ENCODE measurements around the gene BZW1. TPM values are rescaled to one million over a fixed set of nuclear protein-coding genes. Genes with fewer than 3 reads are reported as not detected.

The BZW1 gene
- total RNA-seq, 1 experiment from 2014 or later: 454 TPM

GRCh38 chr2:200820573-200821234 lies 9.0 kb downstream of the BZW1 start:
- no peaks in the 10 kb centered on the region for H3K9me2 ChIP-seq (ENCODE audit: insufficient read depth)
- no peak overlapping the region for H3K9ac ChIP-seq (ENCODE audit: low read length)
- CTCF ChIA-PET: no interaction called here
- H3K4me3 ChIP-seq (replicated peaks in 1 of 2; ENCODE audit: low read depth in 1 of 2, low read length in 2 of 2): no peak overlapping the region
- TF ChIP-seq SIN3A (IDR thresholded peaks at IDR 0.05; ENCODE audit: low read depth) (no peak), ZBTB33 (IDR thresholded peaks at IDR 0.05; ENCODE audit: extremely low read depth, insufficient replicate concordance, low read length) (no peak), SRF (IDR thresholded peaks at IDR 0.05; ENCODE audit: low read depth) (no peak), JUND (IDR thresholded peaks at IDR 0.05) (no peak), CBX3 (IDR thresholded peaks at IDR 0.05; ENCODE audit: low read depth) (no peak), CTCF (IDR thresholded peaks at IDR 0.05 in 2 of 3, conservative IDR thresholded peaks at IDR 0.05 in 1 of 3; ENCODE audit: borderline replicate concordance in 1 of 3, insufficient read depth in 1 of 3, low read depth in 2 of 3, low read length in 2 of 3) (no peak), MAX (IDR thresholded peaks at IDR 0.05) (no peak), REST (IDR thresholded peaks at IDR 0.05; ENCODE audit: low read depth) (no peak), ZNF274 (IDR thresholded peaks at IDR 0.05; ENCODE audit: low read depth, low read length) (no peak), EZH2phosphoT487 (IDR thresholded peaks at IDR 0.05; ENCODE audit: borderline replicate concordance) (no peak), ATF3 (IDR thresholded peaks at IDR 0.05) (no peak)
- POLR2A ChIA-PET: interaction anchor here (1.4 to 2.2 kb wide), 2 partner anchors 8 to 9 kb away, joined by 3 to 8 read pairs; partner anchors contain the start of gene BZW1
- H3K79me2 ChIP-seq (ENCODE audit: insufficient read depth, low read length): peaks cover 38% of the 10 kb centered on the region
- no peaks in the 10 kb centered on the region for H3K27me3 ChIP-seq (ENCODE audit: insufficient read depth, low read length)
- no peaks in the 10 kb centered on the region for H3K9me3 ChIP-seq (ENCODE audit: control insufficient read depth in 1 of 2, insufficient read depth in 1 of 2, low read depth in 1 of 2, low read length in 2 of 2)
- no peak overlapping the region for H2AFZ ChIP-seq (ENCODE audit: low read depth, low read length, poor library complexity, severe bottlenecking)
- ATAC-seq (no peak), DNase-seq (ENCODE audit: low read depth, low spot score) (no peak)
- BruUV-seq (replicated peaks): no TSS peak
- no peak overlapping the region for H3K27ac ChIP-seq (ENCODE audit: low read depth, low read length)
- H3K4me2 ChIP-seq (ENCODE audit: low read length): no peak overlapping the region
- H4K20me1 ChIP-seq (ENCODE audit: insufficient read depth): peaks cover 25% of the 10 kb centered on the region; the same call in 1 of the 2 replicates
- H3K4me1 ChIP-seq (ENCODE audit: control insufficient read depth in 1 of 2, insufficient read depth in 2 of 2, low read length in 2 of 2): no peaks in the 10 kb centered on the region
- RAD21 ChIA-PET (ENCODE audit: low non-redundant PET in 1 of 2, low total read pairs in 2 of 2, uncharacterized antibody in 2 of 2, unreplicated experiment in 2 of 2): no interaction called here
- intact Hi-C loops (cut with micrococcal nuclease): no loop called here
- peaks cover 56 to 73% of the 10 kb centered on the region in 2 experiments for H3K36me3 ChIP-seq (ENCODE audit: control insufficient read depth in 1 of 2, insufficient read depth in 2 of 2, low read length in 2 of 2)
